Fibroblast of pulmonary artery (primary cell): ENCODE measurements around the gene SIGLEC1.

Experiments used
- DNase-seq: peaks from one replicate; pipeline ENCODE4 v3.0.0-alpha.2; 2010; ENCODE audit warnings: low read depth
- H3K4me3 ChIP-seq: replicated peaks from 2 replicates; pipeline ENCODE4 v1.5.1; 2011; ENCODE audit warnings: low read depth, mild to moderate bottlenecking, control low read depth, low read length, moderate library complexity
- CTCF ChIP-seq: IDR thresholded peaks from 2 replicates; pipeline ENCODE4 v1.5.1; 2011; ENCODE audit warnings: mild to moderate bottlenecking, control low read depth, low read length, inconsistent platforms; ENCODE audit errors: missing control alignments

Gene SIGLEC1

DNA sequence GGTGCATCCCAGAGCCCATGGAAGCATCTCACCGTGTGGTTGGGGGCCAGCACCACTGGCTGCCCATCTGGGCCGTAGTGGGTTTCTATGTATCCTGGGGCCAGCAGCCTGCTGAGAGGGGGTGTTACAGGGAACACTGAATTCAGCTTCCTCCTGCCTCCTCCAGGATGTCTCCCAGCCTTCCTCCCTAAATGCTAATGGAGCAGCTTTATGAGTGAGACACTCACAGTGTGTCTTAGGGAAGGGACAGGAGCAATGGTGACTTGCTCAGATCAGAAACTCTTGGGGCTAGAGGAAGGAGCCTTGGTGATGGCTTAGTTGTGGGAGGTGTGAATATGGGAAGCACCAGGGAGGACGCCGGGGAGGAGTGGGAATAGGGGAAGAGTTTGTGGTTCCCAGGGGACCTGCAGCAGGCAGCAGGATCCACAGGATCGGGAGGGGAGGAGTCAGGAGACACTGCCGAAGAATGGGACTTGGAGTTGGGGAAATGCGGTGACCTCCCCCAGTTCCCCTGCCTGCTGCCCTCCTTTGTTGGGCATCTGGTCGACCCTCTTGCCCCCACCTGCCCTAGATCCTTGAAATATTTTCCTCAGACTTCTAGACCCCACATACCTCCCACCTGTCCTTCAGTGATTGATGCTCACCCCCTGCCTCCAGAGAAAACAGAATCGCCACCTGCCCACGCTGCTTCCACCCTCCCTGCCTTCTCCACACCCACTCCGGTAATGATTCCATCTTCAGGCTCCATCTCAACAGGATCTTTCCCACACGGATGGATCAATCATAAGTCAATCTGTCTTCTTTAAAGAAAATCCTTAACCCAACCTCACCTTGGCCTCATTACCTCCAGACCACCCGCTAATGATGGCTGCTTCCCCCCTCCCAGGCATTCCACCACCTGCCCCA, 37.2 kb downstream of the SIGLEC1 start:
- no peak for TF ChIP-seq CTCF
- no peak for DNase-seq
- H3K4me3 ChIP-seq, result no peak overlapping the region

- H3K4me3 ChIP-seq, result no peak overlapping the region
- TF ChIP-seq CTCF, result no peak
- DNase-seq, result no peak
These were observed 38.0 kb downstream of the SIGLEC1 start for GRCh38 chr20:3674447-3674846.

DNA sequence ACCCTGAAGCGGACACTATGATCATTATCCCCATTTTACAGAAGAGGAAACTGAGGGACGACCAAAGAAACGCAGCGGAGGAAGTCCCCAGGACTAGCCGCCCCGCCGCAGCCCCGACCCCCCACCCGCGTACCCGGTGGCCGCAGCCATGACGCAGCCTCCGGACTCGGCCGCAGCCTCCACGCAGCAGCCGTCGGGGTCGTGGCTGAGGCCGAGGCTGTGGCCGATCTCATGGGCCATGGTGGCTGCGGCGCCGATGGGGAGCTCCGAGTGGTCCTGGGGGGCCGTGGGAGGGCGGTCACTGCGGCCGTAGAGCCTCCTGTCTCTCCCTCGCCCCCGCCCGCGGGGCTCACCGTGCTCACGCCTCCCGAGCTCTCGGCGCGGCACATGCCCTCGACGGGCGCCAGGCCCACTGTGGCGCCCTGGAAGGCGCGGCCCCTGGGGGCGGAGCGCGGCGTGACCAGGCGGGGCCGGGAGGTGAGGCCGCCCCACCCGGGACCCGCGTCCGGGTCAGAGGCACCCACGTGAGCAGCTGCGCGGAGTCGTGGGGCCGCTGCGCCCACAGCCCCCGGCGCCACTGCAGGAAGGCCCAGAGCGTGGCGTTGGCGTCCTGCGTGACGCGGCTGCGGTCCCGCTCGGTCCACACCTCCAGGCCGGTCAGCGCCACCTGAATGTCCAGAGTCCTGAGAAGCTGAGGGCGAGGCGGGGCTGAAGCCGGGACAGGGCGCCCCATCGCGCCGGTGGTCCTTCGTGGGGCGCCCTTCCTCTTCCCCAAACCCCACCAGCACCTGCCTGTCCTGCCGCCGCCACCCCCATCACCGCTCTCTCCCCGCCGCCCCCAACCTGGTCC, 39.0 kb downstream of the SIGLEC1 start:
- no peak for TF ChIP-seq CTCF
- no peak for DNase-seq
- H3K4me3 ChIP-seq, result no peak overlapping the region

- TF ChIP-seq CTCF, result no peak
- no peak for DNase-seq
- H3K4me3 ChIP-seq, result no peak overlapping the region
These were observed 39.7 kb downstream of the SIGLEC1 start for GRCh38 chr20:3672547-3673171.

GRCh38 chr20:3671986-3672546, 40.3 kb downstream of the SIGLEC1 start:
- DNase-seq, result no peak
- no peak for TF ChIP-seq CTCF
- no peak overlapping the region for H3K4me3 ChIP-seq

DNA sequence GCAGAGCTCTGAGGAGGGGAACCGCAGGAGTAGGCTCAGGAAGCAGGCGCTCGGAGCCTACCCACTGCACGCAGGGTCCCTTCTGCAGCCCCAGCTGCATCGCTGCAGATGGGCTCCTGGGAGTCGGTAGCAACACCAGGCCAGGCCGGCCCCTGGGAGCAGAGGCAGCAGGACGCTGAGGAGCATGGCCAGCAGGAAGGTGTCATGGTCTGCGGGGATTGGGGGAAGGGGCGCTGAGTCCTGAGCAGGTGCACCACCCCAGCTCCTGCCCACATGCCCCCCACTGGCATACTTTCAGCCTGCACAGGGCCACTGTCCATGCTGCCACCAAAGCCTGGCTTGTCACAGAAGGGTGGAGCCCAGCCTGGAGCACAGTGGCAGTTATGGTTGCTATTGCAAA, 41.5 kb downstream of the SIGLEC1 start:
- no peak for TF ChIP-seq CTCF
- no peak for DNase-seq

More for the DNA sequence above, 41.5 kb downstream of the SIGLEC1 start:
- H3K4me3 ChIP-seq, result no peak overlapping the region
